Muscle of arm (tissue), 12 donors: Measurements from ENCODE around the gene RAB24. TPM values are rescaled to one million over a fixed set of nuclear protein-coding genes. Genes with fewer than 3 reads are reported as not detected.

ENCODE experiments used
- DNase-seq: peaks from one replicate; pipeline ENCODE4 v3.0.0-alpha.2; 2013
- polyA plus RNA-seq, 12 donors: library from polyadenylated mRNA; unstranded; fragments of 120-200 nt; gene quantifications; one replicate each; pipeline ENCODE4 v1.2.1, GENCODE V29; 2013; ENCODE audit not compliant: insufficient read length in 12 of 12

The RAB24 gene
- polyA plus RNA-seq, 12 donors: 10.1 to 21.6 (median 19.8) TPM; not detected in 1

DNA sequence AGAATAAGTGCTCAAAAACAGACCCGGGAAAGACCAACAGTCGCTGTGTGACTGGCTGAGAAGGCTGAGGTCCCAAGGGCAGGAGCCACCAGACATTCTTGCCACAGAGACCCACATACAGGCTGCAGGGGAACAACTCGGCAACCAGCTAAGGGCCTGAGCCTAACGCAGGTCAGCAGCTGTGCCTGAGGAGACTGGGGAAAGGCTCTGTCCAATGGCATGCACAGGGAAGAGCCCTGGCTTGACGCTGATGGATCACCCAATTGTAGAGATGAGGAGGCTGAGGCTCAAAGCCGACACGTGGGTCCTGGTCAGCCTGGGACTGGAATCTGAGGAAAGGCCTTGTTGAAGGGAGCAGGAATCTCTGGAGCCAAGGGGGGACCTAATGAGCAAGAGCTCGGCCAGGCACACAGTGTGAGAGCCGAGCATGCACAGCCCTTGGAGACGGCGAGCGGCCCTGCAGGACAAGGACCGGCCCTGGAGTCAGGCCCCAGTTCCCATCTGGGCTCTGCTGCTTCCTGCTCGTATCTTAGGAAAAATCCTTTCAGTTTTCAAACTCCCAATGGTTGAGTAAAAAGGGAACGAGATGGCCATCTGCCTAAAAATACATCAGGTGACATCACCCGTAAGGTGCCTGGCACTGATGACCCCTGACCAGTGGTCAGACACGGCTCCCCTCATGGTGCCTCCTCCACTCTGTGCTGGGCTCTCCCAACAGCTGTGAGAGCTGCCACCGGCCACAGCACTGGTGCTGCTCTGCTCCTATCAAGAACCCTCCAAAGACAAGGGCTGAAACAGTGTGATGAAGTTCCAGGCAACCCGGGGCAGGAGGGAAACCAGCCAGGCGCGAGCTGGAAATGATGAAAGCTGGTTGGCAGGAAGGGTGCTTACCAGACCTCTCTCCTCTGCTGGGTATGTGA lies 31.5 kb upstream of the RAB24 start:
- DNase-seq: no peak

DNA sequence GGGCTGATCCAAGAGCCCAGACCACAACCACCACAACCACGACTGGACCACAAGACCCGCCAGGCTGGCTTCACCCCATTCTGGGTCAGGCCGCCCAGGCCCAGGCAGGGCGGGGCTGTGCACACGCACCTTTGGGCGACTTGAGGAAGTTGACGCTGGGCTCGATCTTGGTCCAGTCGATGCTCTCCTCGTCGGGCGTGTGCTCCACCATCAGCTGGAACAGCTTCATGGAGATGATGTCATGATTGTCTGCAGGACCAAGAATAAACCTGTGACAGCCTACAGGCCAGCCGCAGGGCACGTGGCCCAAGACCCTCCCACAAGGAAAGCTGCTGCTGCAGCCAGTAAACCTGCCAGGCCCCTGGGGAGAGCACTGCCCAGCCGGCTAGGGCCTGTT lies 30.6 kb upstream of the RAB24 start:
- no peak for DNase-seq

DNA sequence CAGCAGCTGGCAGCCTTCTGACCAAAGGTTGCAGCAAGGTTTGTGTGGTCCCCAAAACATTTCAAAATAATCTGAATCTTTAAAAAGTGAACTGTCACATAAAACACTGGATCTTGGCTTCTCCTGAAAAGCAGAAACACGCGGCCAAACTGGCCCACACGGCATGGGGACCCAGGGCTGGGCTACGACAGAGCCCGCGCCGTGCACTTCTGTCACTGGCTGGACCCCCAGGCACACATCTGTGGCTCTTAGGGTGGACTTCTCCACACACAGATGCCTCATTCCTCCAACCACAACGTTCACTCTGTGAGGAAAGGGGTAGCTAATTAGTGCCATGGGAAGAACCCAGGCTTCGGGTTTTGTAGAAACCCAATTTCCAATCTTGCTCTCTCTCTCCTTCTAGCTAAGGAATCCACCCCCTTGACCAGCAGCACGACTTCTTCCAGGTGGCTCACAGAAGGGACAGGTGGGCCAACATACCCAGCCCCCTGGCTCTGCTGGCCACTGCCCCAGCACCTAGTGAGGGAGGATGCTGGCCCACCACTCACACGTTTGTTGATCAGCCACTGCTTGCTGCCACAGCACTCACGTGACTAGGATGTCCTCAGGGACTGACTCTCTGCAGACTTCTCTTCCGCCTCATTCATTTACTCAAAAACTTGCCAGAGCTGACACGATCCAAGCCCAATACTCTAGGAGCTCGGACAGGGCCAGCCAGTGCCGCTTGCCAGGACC lies 30.1 kb upstream of the RAB24 start:
- no peak for DNase-seq

DNA sequence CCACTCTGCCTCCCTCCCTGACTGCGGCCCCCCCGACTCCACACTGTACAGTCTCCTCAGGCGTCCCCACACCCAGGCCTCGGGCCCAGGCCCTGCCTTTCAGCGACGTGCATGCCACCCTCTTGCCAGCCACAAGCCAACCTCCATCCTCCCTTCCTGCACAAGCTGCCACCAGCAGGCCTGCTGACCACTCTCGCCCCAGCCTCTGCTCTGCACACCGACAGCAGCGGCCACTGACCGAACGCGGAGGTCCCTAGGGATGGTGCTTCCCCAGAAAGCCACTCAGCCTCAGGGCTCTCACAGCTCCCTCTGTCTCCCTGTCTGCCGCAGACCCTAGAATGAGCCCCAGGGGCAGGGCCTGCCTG lies 29.4 kb upstream of the RAB24 start:
- no peak for DNase-seq

GRCh38 chr5:177332031-177332895 lies 28.7 kb upstream of the RAB24 start:
- DNase-seq: no peak

- no peak for DNase-seq
Measured at GRCh38 chr5:177330991-177331842, 27.7 kb upstream of the RAB24 start.

- DNase-seq: no peak
Measured at GRCh38 chr5:177329883-177330282, 26.4 kb upstream of the RAB24 start.

- no peak for DNase-seq
Measured at GRCh38 chr5:177328545-177329231, 25.2 kb upstream of the RAB24 start.

GRCh38 chr5:177327539-177328522 lies 24.3 kb upstream of the RAB24 start:
- DNase-seq: peak; percentile 56

DNA sequence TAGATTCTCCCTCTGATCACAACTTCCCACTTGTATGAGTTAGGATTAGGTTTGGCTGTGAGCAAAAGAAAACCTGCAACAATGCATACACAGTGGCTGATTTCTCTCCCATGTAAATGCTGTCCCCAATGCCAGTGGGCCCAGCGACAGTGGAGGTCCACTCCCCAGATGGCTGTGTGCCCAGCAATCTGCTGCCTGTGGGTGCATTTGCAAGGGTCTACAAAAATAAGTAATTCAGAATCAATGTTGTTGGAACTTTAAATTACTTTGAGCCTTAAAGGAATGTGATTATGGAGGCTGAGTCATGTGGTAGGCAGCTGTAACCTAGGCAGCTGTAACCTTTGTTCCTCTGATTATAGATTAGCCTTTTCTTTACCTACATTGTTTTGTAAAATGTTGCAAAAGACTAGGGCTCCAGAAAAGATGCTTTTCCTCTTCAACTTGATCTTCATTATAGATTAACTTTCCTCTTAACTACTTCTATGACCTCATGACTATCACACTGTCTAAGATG lies 22.4 kb upstream of the RAB24 start:
- no peak for DNase-seq

DNA sequence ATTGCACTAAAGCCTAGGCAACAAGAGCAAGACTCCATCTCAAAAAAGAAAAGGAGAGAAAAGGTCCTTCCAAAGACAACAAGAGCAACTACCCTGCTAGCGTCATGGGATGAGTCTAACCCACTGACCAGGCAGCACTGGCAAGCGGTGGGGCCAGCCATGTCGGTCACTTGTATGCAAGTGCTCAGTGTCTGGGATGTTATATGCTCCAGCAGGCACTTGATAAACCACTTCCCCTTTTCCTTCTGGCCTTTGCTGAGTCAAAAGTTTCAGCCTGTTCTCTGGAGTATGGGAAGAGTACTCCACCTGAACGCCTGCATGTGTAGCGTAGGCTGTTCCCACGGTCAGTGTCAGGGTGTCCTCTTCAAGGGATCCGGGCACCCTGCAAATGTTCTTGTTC lies 17.4 kb upstream of the RAB24 start:
- DNase-seq: no peak

DNA sequence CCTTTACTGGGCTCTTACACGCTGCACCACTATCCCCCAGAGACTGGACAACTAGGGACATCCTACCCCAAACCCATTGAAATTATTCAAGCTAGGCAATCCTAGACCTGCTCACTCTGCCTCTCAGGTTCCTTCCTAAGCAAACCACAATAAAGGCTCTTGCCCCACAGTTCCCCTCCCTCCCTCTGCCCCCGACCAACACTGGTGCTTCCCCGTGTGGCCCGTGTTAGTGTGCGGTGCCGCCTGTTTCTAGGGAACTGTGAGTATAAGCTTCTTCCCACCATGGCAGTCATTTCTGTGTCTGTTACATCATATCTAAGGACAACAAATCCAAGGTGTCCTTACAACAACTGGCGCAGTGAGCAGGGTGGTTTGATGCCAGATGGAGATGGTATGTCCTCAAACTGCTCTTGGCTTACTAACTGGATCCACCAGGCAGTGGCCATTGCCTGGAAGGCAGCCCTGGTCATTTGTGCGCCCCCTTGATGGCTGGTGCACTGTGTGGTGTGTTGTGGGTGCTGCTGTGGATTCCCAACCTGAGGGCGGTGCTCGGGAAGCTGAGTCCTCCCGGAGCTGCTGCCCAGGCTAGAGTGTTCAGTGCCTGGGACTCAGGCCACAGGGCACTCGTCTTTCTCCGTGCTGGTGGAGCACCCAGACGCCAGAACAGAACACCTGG lies 16.5 kb upstream of the RAB24 start:
- no peak for DNase-seq

DNA sequence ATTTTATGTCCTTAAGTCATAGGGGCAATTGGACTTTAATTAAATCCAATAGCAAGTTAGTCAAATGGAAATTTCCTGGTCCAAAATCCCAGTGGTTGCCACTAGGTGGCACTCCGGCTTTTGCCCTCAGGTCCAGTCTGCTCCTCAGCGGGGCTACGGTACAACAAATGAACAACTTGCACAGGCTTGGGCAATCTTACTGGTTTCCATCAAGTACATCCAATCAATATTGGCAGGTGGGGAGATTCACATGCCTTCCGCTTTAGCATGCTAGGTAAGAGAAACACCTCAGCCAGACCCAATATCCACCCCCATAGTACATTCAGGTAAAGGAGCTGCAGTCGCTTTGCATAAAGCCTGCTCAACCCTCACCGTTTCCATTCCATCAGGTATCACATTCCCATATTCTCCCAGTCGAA lies 14.4 kb upstream of the RAB24 start:
- no peak for DNase-seq

DNA sequence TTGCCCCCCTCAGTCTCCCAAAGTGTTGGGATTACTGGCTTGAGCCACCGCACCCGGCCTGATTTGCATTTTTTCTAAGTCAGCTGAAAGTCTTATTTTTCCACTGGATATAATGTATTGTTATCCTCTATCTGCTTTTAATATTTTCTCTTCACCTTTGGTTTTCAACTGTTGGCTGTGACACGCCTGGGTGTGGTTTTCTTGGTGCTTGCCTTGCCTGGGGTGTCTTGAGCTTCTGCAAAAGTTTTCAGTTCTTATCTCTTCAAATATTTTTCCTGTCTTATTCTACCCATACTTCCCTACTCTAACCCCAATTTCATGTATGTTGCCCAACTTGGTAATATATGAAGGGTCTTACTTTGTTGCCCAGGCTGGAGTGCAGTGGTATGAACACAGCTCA lies 12.5 kb upstream of the RAB24 start:
- DNase-seq: no peak

DNA sequence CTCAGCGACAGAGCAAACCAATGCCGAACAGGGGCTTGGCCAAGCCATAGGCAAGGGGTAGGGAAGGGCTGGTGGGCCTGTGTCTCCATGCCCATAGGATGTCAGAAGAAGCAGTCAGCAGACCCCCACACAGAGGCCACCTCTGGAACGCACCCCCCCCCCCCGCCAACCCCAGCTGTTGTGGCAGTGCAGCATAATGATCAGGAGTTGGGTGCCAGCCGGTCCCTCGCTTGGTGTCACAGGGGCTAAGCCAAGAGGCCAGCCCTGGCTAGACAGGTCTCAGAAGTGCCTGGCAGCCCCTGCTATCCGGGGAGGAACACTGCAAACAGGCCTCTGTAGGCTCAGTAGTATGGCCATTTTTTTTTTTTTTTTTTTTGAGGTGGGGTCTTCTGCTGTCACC lies 11.9 kb upstream of the RAB24 start:
- no peak for DNase-seq

- DNase-seq: no peak
Measured at GRCh38 chr5:177314376-177315342, 11.1 kb upstream of the RAB24 start.

DNA sequence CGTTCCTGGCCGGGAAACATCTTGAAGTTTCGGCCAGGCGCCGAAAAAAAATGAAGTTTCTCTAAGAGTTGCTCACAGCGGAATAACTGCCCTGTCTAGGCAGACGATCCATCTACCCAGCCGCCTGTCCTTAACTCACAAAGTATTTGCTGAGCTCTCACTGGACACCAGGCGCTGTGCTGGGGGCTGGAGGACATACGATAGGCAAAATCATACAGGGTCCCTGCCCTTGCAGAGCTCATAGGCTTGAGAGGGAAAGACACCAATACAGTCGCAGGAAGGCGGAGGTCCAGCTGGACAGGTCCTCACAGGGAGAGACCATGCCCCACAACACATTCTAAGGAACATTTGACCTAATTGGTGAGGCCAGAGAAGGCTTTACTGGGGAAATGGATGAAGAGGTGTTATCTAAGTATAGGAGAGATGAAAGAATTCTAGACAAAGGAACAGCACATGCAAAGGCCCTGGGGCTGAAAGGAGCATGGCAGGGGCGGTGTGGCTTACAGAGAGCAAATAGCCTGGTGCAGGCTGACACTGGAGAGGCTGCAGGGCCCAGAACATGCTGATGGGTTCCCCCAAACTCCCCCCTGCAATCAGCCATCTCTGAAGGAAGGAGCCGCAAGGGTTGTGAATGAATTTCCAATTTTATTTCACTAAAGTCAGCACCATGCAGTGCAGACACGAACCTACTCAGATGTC lies 10.2 kb upstream of the RAB24 start:
- DNase-seq: no peak
